Retina (tissue), 1 donor: Measurements from ENCODE around the gene ITIH4.
A peak's percentile ranks its signal among the peaks of the same experiment; 100 is the strongest.

Source experiments
- DNase-seq: peaks from one replicate; pipeline ENCODE4 v3.0.0-alpha.2; 2016

Gene ITIH4

DNA sequence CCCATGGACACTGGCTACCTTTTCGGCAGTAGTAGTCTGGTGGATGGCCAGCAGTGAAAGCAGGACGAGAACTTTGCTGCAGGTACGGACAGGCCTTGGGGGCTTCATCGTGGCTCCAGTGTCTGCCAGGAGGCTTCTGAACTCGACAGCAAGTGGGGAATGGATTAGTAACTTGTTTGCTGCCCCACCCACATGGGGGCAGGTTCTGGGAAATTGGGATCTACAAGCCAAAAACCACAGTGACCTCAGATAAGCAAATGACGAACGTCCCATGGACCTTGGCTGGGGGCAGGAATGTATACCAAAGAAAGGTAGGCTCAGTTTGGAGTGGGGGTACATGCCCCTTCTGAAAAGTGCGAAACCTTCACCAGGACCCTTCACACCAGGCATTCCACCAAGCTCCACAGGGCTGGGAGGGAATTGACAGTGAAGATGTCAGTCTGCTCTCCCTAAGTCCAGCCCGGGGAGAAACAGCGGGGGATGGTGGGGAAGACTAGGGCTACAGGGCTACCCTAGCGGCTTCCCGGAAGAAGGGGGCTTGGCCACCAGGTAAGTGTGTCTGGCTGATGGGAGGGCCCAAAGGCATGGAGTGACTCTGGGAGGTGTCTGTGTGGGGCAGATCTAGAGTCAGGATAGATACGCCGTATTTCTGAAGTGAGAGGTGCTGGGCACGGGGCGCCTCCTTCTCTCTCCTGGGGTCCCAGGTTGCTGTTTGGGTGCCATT, at the start of gene ITIH4:
Gene ITIH4, minus strand, starts transcription at position 138 of the 724 bp plus-strand sequence. Its CDS starts 30 bp downstream, at position 108.
- no peak for DNase-seq

DNA sequence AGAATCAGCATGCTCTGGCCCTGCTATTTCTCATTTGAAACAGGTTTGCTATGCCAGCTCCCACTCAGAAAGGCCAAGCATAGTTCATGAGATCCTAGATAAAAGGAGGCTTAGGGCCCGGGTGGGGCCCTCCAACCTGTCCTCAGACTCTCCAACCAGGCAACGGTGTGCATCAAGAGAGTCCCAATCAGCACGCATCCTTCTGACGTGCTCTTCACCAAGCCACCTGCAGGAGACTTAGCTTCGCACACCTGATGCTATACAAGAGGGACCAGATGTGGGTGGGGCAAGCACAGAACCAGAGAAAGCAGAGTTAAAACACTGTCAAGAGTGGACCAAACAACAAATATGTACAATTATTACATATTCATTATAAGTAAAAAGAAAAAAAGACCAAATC, 49.6 kb upstream of the ITIH4 start:
- no peak for DNase-seq

DNA sequence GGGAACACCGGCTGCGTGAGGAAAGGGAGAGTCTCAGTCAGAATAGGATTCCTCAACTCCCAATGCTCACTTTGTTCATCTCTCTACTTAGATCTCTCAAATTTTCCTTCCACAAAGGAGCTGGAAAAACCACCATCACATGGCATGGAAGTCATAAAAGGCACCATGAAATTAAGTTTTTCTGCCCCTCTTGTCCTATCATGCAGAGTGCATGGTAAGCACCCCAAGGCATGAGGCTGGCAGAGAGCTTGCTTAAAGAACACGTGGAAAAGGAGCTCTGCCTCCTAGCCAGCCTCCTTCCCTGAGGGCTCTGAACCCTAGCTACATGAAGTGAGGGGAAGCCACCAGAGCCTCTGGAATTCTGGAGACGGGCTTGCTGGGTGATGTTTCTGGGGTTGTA, 49.1 kb upstream of the ITIH4 start:
- DNase-seq: no peak

DNA sequence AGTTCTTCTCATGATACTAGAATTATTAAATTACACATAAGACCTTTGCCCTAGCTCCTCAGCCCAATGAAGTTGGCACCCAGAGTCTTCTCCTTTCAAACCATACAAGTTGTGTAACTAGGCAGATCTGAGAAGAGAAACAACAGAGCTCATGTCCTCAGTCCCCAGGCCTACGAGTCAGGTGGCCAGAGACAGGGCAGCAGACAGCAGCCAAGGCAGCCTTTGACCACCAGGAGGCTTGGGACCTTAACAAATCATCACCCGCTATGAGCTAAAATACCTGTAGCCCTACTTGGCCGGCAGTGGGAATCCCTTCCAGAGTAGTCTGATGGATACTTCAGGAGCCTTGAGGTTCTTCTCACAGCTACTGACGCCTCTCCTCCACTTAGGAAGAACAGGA, 48.6 kb upstream of the ITIH4 start:
- no peak for DNase-seq

DNA sequence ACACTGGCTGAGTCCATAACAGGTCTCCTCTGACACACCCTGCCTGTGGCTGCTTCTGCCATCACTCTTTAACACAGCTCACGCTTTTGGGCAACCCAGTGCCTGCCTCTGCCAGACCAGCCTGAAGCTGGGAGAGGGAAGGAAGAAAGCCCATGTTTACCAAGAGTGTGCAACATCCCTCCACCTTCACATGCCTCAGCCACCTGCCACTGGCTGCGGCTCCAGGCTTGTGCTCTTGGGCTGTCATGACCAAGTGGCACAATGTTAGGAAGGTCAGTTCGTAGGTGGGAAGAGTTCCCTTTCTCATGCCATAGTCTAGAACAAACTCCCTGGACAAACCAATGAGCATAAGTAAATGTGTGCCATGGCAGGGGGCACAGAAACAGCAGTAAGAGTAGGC, 46.6 kb upstream of the ITIH4 start:
- DNase-seq: no peak

DNA sequence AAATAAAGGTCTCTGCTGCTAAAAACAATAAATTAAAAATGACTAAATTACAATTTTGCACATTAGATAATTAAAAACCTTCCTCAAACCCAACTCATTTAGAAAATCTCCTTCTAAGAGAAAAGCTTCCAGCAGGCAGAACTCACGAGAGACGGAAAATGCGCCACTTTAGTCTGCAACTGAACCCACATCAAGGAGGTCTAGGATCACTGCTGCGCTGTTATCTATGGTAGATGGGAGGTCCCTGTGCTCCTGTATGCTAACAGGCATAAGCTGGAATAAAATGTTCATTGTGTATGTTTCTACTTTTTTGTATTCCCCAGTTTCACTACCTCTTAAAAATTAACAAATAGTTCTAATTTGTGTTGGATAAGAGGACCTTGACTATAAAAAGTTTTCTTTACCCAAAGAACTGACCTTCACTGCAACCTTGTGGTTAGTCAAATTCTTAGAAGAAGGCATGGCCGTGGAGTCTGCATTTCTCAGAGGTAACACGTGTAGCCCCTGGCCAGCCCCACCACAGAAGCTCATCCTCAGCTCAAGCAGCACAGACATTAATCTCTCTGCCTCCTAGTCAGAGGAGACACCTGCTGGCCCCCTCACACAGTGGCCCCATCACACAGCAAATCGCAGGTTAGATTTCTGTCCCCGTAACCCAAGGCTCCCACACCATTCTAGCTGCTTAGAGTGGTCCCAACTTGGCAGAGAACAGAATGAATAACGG, 44.6 kb upstream of the ITIH4 start:
- no peak for DNase-seq

DNA sequence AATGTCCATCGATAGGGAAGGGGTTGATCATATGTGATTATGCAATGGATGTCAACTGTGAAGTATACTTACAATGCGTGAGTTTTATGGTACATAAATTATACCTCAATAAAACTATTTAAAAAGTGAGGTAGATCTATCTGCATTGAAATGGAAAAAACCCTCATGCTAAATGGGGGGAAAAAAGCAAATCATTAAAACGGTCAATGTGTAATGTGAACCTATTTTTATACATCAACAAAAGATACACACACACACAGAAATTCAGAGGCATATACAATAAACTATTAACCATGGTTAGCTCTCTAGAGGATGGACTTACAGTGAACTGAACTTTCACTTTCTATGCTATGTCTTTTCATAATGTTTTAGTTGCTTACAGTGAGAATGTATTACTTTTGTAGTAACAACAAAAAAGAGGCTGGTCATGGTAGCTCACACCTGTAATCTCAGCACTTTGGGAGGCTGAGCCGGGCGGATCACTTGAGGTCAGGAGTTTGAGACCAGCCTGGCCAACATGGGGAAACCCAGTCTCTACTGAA, 43.8 kb upstream of the ITIH4 start:
- DNase-seq: no peak

DNA sequence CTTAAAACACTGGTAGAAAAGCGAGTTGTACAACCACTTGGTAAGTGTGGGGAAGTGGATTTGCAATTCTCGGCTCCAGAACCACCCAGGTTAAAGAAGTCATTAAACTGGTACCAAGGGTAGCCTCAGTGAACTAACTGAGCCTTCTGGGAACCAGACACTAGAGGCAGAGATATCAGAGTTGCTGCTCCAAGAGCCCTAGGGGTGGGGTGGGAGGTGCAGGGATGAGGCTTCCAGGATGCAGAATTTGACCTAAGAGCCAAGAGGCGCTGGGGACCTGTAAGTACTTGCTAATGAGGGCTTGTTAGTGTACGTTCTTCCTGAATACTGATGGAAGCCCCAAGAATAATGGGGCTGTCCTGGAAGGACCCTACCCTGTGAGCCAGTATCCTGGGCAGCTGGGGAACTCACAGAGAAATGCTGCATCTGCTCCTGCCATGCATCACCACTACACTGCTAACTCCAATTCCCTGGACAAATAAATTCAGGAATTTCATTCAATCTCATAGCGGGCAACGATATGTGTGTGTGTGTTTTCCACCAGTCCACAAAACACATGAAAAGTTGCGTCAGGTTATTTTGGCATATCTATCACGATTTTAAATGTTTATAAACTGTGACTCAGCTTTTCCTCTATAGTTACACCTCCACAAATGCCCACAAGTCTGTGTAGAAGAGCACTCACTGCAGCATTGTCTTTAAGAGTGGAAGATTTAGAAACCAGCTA, 43.1 kb upstream of the ITIH4 start:
- no peak for DNase-seq

DNA sequence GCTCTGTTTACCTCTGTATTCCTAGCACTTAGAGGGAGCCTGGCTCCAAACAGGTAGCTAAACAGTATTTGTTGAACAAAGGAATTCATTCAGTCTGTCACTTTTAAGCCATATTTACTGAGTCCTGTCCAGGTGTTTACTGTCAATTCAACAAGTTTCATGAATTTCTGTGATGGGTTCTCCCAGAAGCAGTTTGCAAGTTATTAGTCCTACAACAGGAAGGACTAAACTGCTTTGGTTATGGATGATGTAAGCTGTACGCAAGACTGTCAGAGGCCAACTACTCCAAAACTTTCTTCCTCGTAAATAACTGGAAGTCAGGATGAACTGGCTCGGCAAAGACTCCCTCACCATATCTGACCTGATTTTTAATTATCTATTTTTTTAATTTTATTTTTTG, 41.8 kb upstream of the ITIH4 start:
- DNase-seq: no peak

DNA sequence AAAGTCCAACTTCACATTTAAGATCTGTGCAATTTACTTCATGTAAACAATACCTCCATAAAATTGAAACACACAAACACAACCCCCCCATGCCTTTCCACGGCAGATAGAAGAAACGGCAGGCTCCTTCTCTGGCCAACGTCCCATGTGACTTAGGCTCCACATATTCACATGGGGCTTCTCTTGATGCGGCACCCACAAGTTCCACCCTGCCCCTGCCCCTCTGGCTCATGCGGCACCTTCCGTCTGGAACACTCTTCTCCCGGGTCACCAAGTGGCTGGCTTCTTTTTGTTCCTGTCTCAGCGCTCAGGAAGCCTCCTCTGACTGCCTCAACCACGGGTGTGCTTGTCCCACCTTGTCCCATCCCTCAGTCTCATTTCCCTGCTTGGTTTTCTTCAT, 41.3 kb upstream of the ITIH4 start:
- no peak for DNase-seq

DNA sequence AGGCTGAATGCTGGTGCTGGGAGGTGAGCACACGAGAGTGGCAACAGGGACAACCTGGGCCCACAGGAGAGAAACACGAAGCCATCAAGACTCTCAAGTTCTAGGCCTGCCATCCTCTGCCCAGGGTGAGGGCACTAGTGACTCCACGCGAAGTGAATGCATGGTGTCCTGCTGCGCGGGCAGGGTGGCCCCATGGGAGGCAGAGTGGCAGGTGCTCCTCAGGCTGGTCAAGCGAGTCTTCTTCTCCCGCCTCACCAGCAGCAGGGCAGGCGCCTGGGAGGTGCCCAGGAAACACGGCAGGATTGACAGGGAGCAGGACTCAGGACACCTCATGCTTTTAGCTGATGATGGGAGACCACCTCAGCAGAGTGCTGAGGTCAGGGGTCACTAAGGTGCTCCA, 40.0 kb upstream of the ITIH4 start:
- DNase-seq: no peak

DNA sequence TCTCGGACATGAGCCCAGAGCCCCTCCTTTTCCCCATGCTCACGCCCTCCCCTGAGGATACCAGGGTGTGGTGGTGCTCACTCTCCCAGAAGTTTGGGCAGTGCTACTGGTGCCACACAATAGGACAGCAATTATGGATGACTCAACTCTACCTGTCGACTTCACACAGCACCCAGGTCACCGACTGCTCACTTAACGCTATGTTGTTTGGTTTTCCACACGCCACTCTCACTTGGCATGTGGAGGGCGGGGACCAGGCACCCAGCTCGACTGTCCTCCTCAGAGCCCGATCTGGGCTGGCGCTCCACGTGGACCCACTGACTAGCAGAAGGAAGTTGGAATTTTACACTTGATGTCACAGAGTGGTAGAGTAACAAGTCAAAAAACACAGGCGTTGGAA, 36.0 kb upstream of the ITIH4 start:
- no peak for DNase-seq

DNA sequence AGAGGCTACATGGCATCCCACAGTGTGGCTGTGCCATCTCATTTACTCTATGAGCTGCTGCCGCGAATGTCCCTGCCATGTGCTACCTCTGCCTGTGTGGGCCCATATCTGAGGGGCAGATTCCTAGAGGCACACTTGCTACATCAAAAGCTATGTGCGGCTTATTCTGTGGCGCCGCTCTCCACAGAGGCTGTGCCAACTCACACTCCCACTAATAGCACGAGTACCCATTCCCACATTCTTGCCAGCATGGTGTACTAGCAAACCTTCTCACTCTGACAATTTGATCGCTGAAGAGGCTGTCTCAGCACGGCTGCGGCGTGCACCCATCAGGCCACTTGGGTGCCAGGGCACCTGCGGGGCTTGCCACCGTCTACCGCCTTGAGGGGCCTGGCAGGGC, 35.5 kb upstream of the ITIH4 start:
- no peak for DNase-seq

DNA sequence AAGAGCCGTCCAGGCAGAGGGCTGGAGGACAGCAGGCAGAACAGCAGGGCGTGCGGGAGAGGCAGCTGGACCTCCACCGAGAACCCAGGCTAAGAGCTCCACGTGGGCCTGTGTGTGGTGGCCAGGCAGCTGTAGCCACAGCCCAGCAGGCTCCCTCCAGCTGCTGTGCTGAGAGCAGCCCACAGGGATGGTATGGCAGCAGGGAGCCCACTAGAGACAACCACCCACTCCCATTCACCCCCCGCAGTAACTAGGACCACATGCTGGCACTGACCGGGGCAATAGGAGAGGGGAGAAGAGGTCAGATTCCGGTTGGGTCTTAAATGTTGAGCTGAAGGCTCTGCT, 29.9 kb upstream of the ITIH4 start:
- peak; percentile 24 for DNase-seq

DNA sequence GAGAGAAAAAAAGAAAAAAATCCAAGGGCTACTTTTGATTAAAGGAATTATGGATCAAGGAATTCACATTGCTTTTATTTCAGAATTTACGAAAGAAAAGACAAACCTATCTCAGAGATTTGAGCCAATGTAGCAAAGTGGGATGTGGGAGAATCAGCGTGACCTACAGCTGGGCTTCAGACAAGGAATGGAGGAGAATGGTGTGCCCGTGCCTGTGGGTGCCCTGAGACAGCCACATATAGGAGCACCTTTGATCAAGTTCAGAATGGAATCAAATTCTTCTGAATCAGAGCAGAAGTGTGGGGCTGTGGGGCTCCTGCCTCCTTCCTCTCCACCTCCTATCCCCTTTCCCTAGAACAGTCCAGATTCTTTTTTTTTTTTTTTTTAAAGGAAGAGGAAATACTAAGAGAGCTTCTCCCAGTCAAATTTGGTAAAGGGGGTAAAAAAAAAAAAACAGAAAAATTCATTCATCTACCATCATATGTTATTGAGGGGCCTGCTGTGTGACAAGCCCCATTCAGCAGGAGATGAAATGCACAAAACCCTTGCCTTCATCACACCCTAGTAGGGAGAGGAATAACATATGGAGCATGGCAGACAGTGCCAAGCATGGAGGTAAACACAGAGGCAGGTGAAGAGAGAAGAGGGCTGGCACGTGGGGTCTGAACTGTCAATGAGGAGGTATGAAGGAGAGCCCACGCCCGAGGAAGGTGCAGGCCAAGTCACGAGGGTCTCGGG, 29.4 kb upstream of the ITIH4 start:
- no peak for DNase-seq

DNA sequence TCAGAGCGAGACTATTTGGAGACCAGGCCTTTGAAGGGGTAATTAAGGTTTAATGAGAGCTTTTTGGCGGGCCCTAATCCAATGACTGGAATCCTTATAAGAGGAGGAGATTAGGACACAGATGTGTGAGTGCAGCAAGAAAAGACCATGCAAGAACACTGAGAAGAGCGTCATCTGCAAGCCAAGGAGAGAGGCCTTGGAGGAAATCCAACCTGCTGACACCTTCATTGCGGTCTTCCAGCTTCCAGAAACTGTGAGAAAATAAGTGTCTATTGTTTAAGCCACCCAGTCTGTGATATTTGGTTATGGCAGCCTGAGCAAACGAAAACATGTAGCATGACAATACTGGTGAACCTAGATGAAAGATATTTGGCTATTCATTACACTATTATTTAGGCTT, 27.4 kb upstream of the ITIH4 start:
- no peak for DNase-seq

DNA sequence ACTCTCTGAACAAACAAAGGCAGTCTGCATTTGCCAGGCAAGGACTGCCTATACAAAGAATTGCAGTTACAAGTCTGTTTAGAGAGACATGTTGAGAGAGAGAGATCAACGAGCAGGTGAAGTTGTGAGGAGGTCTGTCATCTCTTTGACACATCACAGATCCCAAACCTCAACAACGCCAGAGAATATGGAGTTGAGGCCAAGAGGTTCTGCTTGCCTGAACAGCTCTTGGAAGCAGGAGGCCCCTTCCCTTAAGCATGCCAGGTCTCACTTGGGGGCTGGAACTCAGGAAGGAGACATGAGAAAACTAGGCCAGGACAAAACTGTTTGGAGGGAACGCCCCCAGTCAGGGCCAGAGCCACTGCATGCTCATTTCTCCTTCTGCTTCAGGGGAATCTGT, 26.7 kb upstream of the ITIH4 start:
- DNase-seq: no peak

DNA sequence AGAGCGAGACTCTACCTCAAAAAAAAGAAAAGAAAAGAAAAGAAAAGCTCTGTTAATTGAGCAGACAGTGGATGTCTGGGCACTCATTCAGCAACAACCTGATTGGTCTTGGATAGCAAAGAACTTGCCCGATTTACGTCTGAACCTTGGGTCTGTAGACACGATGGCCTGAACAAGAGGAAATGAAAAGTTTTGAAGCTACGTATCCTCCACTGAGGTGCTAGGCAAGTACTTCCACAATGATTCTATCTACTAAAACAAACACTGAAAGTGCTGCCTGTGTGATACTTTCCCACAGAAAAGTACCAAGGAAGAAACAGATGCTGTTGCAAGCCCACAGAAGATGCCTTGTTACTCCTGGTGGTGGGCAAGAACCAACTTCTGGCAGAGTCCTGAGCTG, 26.2 kb upstream of the ITIH4 start:
- no peak for DNase-seq

DNA sequence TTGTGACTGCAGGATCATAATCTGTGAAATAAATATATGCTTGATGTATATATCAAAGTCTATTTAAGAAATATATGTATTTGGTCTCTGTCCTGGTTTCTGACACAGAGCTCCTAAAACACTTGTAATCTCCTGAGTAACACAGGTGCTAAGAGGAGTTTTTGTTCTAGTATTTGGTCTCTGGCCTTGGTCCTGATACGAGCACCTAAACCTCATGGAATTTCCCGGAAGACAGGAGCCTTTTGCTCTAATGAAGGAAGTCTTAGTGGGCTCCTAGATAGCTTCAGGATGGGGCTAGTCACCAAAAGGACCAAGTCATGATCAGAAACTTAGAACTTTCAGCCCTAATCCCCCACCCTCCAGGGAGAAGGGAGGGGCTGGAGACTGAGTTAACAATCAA, 23.5 kb upstream of the ITIH4 start:
- DNase-seq: no peak

DNA sequence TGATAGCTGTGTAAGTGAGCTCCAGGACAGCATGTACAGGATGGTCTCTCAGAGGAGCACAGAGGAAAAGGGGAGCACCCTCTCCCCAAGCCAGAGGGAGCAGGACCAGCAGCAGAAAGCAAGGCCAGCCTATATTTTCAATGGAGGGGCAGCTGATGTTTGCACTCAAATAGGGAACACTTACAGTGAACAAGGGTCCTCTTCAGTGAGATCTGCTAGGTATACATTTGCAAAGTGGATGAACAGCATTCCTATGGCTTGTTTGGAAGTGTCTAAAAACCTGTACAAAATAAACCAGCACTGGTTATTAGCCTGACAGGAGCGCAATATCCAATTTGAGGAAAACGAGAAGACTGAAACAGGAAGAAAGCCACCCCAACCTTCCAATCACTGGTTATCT, 21.9 kb upstream of the ITIH4 start:
- DNase-seq: no peak

DNA sequence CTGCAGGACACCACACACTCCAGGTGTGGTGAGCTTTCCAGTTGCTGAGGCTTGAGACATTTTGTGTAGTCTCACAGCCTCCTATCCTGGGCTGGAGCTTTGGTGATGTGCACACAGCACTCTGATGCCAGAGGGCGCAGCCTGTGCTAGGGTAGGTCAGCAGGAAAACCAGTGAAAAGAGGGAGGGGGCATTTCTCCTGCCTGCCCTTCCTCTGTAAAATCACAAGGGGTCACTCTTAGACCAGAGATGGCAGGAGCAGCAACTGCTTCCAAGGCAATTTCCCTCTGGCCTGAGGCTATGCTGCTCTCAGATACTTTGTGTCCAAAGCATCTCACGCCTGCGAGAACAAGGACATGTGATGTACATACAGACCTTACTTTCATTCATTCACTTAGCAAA, 20.9 kb upstream of the ITIH4 start:
- peak; percentile 71 for DNase-seq

DNA sequence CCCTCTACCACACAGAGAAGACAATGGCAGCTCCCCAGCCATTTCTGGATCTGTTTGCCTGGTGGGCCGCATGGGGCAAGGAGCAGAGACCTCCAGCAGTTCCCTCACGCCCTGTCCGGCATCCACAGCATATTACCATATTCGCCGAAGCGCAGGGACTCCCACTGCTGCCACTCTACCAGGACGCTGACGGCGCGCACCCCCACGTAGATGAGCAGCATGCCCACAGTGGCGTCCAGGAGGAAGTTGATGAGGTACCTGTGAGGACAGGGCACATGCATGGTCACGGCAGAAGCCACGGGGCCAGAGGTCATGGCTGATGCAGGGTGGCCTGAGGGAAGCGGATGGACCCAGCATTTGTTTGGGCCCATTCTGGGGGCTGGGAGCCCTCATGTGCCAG, 19.2 kb upstream of the ITIH4 start:
- no peak for DNase-seq

DNA sequence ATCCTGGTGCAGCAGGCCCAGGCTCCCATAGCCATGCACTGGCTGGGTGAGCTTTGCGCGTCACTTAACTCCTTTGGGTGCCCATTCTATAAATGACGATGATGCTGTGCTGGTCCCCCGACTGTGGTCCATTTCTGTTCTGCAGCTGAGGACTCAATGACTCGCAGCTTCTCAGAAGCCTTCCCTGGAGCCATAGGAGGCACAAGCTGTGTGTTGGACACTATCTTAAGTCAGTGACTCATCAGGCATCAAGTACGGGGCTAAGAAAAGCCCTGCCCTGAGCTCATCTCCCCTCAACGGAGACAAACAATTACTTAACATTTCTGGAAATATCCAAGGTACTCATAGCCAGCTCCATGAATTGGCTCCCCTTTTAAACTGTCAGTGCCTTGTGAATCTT, 18.1 kb upstream of the ITIH4 start:
- no peak for DNase-seq
